Measurements from ENCODE around the gene ATP2C1.
"Not testable (repeated sequence)": the region's sequence is repeated elsewhere in the genome, so short reads cannot be mapped to it uniquely, and the experiment has no call there.

The ATP2C1 gene

GRCh38 chr3:130851277-130851676 lies 42.6 kb upstream of the ATP2C1 start:
- peak overlapping the region; percentile 85 for H3K4me3 ChIP-seq (ENCODE audit: low read depth, low read length)
- DNase-seq (ENCODE audit: low read depth), result no peak
- TF ChIP-seq CTCF (IDR thresholded peaks at IDR 0.05; ENCODE audit: insufficient read depth, low read depth, low read length, missing control alignments), result no peak

GRCh38 chr3:130853581-130853980 lies 40.3 kb upstream of the ATP2C1 start:
- TF ChIP-seq CTCF (IDR thresholded peaks at IDR 0.05; ENCODE audit: insufficient read depth, low read depth, low read length, missing control alignments), result no peak
- peak overlapping the region; percentile 85 for H3K4me3 ChIP-seq (ENCODE audit: low read depth, low read length)
- DNase-seq (ENCODE audit: low read depth), result no peak

- TF ChIP-seq CTCF (IDR thresholded peaks at IDR 0.05; ENCODE audit: insufficient read depth, low read depth, low read length, missing control alignments), result no peak
- DNase-seq (ENCODE audit: low read depth), result peak; percentile 72
- H3K4me3 ChIP-seq (ENCODE audit: low read depth, low read length), result peak overlapping the region; percentile 85
Measured at GRCh38 chr3:130854208-130854864, 39.5 kb upstream of the ATP2C1 start.

- TF ChIP-seq CTCF (IDR thresholded peaks at IDR 0.05; ENCODE audit: insufficient read depth, low read depth, low read length, missing control alignments), result no peak
- H3K4me3 ChIP-seq (ENCODE audit: low read depth, low read length), result peak overlapping the region; percentile 16; the same call in 1 of the 2 replicates
- DNase-seq (ENCODE audit: low read depth), result peak; percentile 64
Measured at GRCh38 chr3:130857336-130858026, 36.4 kb upstream of the ATP2C1 start.

- DNase-seq (ENCODE audit: low read depth); H3K4me3 ChIP-seq (ENCODE audit: low read depth, low read length): not testable (repeated sequence)
Measured at GRCh38 chr3:130862130-130862529, 31.8 kb upstream of the ATP2C1 start.

- no peak for TF ChIP-seq CTCF (IDR thresholded peaks at IDR 0.05; ENCODE audit: insufficient read depth, low read depth, low read length, missing control alignments)
- H3K4me3 ChIP-seq (ENCODE audit: low read depth, low read length), result no peak overlapping the region
- DNase-seq (ENCODE audit: low read depth), result no peak
Measured at GRCh38 chr3:130865489-130865888, 28.4 kb upstream of the ATP2C1 start.

- H3K4me3 ChIP-seq (ENCODE audit: low read depth, low read length), result no peak overlapping the region
- no peak for TF ChIP-seq CTCF (IDR thresholded peaks at IDR 0.05; ENCODE audit: insufficient read depth, low read depth, low read length, missing control alignments)
- DNase-seq (ENCODE audit: low read depth), result no peak
Measured at GRCh38 chr3:130866327-130866726, 27.6 kb upstream of the ATP2C1 start.

Data from GM12865 (cell line).